NCI-H82 treated with DMSO at 0.1 percent for 48 hours (cell line): ENCODE measurements around the gene CCDC137.

Experiments
- DNase-seq: peaks from one replicate; lab custom pipeline; 2025; ENCODE audit not compliant: unreplicated experiment; lab: John Stamatoyannopoulos, UW

Gene CCDC137

GRCh38 chr17:81681672-81682071 lies 15.1 kb downstream of the CCDC137 start:
- no peak for DNase-seq

- no peak for DNase-seq
Observed at GRCh38 chr17:81682565-81683207, 16.1 kb downstream of the CCDC137 start.

- DNase-seq = no peak
Observed at GRCh38 chr17:81683208-81683583, 16.7 kb downstream of the CCDC137 start.

- peak; percentile 96 for DNase-seq
Observed at GRCh38 chr17:81683584-81684441, 17.3 kb downstream of the CCDC137 start, which contains the start of the genes ARL16 and HGS. Gene ARL16, minus strand, starts transcription at chr17:81683797. Its CDS starts 44 bp downstream, at chr17:81683753. Gene HGS, plus strand, starts transcription at chr17:81684011. Its CDS starts 56 bp downstream, at chr17:81684067.

GRCh38 chr17:81684442-81684911 lies 17.9 kb downstream of the CCDC137 start:
- DNase-seq = no peak

GRCh38 chr17:81685108-81685507 lies 18.6 kb downstream of the CCDC137 start:
- no peak for DNase-seq

- no peak for DNase-seq
Observed at GRCh38 chr17:81686614-81687013, 20.1 kb downstream of the CCDC137 start.

- DNase-seq = no peak
Observed at GRCh38 chr17:81687770-81688541, 21.4 kb downstream of the CCDC137 start.

- no peak for DNase-seq
Observed at GRCh38 chr17:81688616-81689015, 22.1 kb downstream of the CCDC137 start.

GRCh38 chr17:81690066-81690465 lies 23.5 kb downstream of the CCDC137 start:
- no peak for DNase-seq

- no peak for DNase-seq
Observed at GRCh38 chr17:81690549-81690948, 24.0 kb downstream of the CCDC137 start.

GRCh38 chr17:81691196-81691595 lies 24.7 kb downstream of the CCDC137 start:
- DNase-seq = no peak

- DNase-seq = no peak
Observed at GRCh38 chr17:81691608-81692007, 25.1 kb downstream of the CCDC137 start.

- no peak for DNase-seq
Observed at GRCh38 chr17:81693509-81694210, 27.1 kb downstream of the CCDC137 start.

- DNase-seq = no peak
Observed at GRCh38 chr17:81694810-81695209, 28.3 kb downstream of the CCDC137 start.

- no peak for DNase-seq
Observed at GRCh38 chr17:81695211-81695610, 28.7 kb downstream of the CCDC137 start.

GRCh38 chr17:81695801-81696200 lies 29.3 kb downstream of the CCDC137 start:
- no peak for DNase-seq

- DNase-seq = no peak
Observed at GRCh38 chr17:81696218-81696941, 29.8 kb downstream of the CCDC137 start.

- no peak for DNase-seq
Observed at GRCh38 chr17:81697261-81698044, 30.9 kb downstream of the CCDC137 start.
